Raji (cell line): ENCODE data around the gene PIH1D1.

Experiments
- POLR2A ChIP-seq: IDR thresholded peaks from 2 replicates; pipeline ENCODE4 v1.6.1; 2011; ENCODE audit warnings: low read depth, low read length, control low read depth; ENCODE audit not compliant: insufficient read depth

Gene PIH1D1

DNA sequence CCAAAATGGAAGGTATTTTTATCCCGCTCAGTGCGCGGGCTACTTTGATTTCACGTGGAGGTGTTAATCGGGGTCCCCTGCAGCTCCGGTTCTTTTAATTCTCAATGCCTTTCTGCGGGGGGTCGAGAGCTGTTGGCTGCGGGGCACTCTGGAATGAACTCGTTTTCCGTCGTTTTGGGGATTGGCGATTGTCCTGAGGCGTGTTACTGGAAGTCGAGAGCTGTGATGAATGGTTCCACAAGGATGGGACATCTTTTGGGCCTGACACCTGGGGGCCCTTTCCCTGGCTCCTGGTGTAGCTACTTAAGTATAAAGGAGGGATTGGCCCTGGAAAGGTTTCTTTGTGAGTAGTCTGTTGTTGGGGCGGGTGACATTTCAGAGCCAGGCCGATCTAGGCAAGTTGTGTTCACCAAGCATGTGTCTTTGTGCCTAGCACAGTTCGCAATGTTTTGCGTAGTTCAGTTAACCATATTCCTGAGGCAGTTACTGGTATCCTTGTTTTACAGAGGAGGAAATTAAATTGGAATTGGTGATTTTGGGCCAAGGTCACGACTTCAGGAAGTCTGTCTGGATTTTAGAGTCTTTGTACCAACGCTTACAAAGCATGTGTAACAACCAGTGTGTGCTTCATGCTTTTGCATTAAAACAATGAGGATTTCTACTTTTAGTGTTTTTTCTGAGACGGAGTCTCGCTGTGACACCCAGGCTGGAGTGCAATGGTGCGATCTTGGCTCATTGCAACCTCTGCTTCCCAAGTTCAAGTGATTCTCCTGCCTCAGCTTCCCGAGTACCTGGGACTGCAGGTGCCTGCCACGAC lies 36.6 kb upstream of the PIH1D1 start:
- no peak for TF ChIP-seq POLR2A

DNA sequence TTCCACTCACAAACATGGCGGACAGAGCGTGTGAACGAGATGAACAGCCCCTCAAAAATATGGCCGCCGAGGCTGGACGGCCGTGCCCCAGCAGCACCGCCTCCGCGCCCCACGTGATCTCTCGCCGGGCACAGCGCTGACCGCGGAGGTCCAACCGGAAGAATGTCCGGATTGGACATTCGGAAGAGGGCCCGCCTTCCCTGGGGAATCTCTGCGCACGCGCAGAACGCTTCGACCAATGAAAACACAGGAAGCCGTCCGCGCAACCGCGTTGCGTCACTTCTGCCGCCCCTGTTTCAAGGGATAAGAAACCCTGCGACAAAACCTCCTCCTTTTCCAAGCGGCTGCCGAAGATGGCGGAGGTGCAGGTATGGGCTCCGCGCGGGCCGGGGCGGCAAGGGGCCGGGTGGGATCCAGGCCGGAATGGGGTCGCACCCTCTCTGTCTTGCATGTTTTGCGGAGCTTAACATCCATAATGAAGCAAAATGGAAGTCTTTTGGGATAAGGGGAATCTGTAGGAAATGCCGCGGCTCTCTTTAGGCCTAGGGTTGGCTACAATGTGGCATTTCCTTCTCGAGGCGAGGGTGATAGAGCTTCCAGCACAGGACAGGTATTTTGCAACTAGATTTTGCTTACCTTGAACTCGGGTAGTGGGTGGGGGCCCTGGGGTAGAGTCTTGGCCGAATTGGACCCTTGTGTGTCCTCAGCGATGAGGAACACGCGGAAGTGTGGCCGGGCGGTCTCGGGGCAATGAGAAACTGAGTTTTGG lies 35.8 kb upstream of the PIH1D1 start, which contains the start of gene RPL13A:
Gene RPL13A (plus strand): TSS at position 332 of the 769 bp plus-strand sequence. CDS start 22 bp downstream, at position 354.
- peak; percentile 99 for TF ChIP-seq POLR2A

DNA sequence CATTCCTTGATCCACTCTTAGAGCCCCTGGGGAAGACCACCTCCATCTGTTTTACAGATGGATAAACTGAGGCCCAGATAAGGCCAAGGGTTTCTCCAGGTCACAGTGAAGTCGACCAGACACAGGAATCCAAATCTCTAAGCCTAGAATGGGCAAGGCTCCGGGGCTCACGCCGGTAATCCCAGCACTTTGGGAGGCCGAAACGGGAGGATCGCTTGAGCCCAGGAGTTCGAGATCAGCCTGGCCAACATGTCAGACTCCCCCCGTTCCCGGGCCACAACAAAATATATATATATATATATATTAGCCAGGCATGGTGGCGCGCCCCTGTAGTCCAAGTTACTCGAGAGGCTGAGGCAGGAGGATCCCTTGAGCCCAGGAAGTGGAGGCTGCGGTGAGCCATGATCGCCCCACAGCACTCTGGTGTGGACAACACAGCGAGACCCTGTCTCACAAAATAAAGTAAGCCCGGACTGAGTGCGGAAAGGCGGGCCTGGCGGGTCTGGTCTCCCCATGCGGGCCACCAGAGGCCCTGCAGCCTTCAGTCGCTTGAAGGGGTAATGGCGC lies 35.2 kb upstream of the PIH1D1 start:
- no peak for TF ChIP-seq POLR2A

DNA sequence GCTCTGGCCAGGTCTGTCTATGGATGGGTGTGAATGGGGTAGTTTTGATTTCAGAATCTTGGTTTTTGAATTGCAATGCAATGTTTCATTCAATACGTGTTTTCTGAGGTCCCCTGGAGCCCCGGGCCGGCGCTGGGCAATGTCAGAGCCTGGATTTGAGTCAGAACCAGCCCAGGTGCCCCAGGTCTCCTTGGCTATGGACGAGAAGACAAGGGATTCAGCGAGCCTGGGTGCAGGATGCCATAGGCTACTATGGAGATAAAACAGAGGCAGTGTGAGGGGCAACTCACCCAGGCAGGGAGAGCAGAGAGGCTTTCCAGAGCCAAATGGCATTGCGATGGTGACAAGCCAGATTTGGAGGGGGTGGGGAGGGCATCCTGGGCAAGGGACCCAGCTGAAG lies 34.6 kb upstream of the PIH1D1 start:
- TF ChIP-seq POLR2A: no peak

DNA sequence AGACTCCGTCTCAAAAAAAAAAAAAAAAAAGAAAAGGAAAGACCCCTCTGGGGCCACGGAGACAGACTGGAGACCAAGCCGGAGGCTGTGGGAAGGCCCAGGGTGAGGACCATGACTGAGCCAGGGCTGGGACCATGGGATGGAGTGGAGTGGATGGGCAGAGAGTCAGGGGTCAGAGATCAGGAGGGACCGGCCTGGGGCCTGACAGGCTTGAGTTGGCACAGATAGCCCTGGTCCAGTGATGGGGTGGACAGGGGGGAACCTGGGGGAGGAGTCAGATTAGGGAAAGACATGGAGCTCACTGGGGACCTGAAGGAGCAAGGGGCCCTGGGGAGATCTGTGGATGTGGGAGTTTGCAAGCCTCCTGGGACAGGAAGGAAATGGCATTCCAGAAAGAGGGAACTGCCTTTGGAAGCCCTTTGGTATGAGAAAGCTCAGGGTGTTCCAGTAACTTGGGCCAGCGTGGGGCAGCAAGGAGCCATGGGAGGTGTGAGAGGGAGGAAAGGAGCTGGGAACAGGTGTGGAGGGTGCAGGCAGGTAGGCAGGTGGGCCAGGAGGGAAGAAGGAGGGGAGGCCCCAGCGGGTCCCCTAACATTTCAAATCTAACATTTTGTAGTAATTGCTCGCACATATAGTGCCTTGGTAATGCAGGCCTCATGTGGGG lies 29.5 kb upstream of the PIH1D1 start:
- TF ChIP-seq POLR2A: no peak

DNA sequence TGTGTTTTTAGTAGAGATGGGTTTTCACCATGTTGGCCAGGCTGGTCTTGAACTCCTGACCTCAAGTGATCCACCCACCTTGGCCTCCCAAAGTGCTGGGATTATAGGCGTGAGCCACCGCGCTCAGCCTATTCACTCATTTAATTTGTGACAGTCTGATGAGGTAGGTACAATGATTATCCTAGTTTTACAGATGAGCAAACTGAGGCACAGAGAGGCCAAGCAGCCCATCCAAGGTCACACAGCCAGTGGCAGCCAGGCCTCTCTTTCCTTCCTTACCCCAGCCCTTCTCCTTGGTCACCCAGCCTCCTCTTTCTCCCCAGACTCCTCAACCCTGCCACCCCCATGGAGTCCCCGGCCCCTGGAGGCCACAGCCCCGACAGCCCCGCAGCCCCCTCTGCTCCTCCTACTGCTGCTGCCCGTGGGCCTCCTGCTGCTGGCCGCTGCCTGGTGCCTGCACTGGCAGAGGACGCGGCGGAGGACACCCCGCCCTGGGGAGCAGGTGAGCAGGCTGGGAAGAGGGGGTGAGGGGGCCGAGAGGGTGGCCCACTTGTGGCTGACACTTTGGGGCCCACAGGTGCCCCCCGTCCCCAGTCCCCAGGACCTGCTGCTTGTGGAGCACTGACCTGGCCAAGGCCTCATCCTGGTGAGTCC lies 28.5 kb upstream of the PIH1D1 start:
- no peak for TF ChIP-seq POLR2A

DNA sequence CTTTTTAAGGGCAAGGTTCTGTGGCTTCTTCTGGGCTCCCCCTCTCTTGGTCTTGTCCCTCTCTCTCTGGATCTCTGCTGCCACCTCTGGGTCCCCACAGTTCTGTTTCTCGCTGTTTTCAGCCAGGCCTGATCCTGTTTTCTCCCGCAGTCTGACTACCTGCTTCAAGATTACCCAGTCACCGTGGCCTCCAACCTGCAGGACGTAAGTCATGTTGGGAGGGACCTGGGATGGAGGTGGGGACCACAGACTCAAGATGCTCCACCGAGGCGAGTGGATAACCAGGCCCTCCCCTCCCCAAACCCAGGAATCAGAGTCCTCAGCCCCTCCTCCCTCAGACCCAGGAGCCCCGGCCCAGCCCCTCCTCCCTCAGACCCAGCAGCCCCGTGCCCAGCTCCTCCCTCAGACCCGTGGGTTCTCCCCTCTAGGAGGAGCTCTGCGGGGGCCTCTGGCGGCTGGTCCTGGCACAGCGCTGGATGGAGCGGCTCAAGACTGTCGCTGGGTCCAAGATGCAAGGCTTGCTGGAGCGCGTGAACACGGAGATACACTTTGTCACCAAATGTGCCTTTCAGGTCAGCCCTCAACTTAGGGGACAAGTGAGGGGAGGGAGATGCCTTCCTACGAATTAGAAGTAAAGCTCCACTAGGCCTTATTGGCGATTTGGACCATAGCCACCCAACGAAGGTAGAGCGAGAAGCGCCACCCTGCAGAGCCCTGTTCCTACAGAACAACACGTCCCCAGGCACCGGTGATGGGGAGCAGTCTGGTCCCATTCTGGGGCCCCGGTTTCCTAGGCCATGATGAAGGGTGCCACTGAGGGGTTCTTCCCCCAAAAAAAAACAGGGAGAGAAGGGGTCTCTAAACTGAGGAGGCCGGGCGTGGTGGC lies 24.6 kb upstream of the PIH1D1 start:
- TF ChIP-seq POLR2A: no peak

DNA sequence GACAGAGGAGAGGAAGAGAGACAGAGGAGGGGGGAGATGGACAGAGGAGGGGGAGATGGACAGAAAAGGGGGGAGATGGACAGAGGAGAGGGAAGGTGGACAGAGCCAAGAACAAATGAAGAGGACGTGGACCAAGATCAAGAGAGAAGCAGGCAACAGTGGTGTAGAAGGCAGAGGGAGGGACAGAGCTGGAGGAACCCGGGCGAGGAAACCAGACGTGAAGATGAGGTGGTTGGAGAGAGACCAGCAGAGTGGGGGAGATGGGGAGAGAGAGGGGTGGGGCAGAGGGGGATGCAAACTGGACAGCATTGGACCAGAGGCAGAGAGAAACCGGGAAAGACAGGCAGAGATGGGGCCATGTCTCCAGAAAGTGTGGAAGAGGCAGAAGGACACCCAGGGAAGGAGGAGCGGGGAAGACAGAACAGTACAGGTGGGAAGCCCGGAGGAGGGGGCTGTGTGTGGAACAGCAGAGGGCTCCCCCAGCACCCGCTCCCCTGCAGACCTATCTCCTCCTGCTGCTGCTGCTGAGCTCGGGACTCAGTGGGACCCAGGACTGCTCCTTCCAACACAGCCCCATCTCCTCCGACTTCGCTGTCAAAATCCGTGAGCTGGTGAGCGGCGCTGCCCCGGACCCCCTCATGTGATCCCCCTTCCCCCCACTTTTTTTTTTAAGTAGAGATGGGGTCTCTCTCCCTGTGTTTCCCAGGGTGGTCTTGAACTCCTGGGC lies 23.7 kb upstream of the PIH1D1 start:
- TF ChIP-seq POLR2A: no peak

DNA sequence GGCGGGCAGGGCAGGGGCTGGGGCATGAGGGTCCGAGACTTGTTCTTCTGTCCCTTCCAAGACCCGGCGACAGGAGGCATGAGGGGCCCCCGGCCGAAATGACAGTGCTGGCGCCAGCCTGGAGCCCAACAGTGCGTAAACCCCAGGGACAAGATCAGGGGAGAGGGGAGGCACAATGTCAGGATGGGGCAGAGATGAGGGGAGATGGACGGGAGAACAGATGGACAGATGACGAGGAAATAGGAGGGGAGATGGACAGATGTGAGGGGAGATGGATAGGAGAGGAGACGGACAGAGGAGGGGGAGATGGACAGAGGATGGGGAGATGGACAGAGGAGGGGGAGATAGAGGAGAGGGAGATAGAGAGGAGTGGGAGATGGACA lies 22.9 kb upstream of the PIH1D1 start:
- no peak for TF ChIP-seq POLR2A

DNA sequence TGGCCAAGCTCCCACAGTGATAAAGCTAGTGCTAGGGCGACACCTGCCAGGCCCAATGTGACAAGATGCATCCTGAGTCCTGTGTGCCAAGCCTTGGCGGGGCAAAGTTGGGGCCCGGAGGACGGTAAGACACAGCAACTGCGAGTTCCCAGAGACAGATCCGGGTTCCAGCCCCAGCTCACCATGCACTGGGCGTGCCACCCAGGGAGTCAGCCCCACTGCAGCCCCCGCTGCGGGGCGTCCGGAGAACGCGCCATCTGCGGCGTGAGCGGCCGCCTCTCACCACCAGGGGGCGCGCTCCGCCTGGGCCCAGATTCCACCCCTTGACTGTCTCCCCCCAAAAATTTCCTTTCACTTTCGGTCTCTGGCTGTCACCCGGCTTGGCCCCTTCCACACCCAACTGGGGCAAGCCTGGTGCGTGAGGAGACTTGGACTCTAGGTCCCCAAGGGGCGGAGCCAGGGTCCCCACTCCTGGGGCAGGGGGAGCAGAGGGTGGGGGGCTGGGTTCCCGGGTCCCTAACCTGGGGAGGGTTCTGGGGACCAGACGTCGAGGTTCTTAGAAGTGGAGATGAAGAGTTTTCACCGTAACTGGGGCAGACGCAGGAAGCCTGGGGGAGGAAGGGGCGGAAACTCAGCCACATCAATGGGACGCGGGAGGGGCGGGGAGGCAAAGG lies 22.4 kb upstream of the PIH1D1 start, which contains the start of gene FLT3LG:
Gene FLT3LG (plus strand): TSS at position 348 of the 674 bp plus-strand sequence. CDS start 425 bp downstream, outside the sequence.
- TF ChIP-seq POLR2A: peak; percentile 58; the same call in 1 of the 2 replicates

DNA sequence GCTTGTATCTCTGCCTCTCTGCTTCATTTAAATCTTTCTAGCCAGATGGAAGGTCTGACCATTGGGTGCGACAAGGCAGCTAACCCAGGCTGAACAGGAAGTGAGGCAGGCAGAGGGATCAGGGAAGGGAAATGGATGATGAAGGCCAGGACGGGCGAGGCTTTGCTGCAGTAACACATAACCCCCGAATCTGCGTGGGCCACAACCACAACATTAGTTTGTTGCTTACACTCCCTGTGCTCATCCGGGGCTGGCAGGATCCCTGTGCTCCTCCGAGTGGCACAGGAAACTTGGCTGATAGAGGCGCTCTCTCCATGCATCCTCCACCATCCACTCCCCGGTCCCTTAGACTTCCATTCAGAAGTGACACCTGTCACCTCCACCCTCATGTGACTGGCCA lies 21.3 kb upstream of the PIH1D1 start:
- no peak for TF ChIP-seq POLR2A

DNA sequence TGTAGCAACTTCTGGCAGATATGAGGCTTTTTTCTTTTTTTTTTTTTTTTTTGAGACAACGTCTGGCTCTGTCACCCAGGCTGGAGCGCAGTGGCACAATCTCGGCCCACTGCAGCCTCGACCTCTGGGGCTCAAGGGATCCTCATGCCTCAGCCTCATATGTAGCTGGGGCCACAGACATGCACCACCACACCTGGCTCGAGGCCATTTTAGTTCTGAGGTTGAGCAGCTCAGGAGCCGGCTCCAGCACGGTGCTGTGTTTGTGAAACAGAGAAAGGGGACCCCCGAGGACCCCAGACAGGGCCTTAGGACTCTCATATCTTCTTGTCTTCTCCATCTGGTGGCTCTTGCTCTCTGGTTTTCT lies 19.0 kb upstream of the PIH1D1 start:
- no peak for TF ChIP-seq POLR2A
